Panc1 (cell line): Measurements from ENCODE around the gene ADSS2.

Experiments used
- POLR2AphosphoS5 ChIP-seq: IDR thresholded peaks from 2 replicates; pipeline ENCODE4 v1.6.1; 2012; ENCODE audit warnings: mild to moderate bottlenecking, low read depth, low read length, moderate library complexity
- TF ChIP-seq, protein P1 (sequence below): fragments of 450-650 bp; IDR thresholded peaks from 2 replicates; pipeline ENCODE4 v1.5.1; 2017; ENCODE audit warnings: mild to moderate bottlenecking
- TF ChIP-seq, protein P2 (sequence below), 2 experiments: IDR thresholded peaks; 2 replicates each; pipeline ENCODE4 v1.6.1; 2011 to 2012; ENCODE audit warnings: low read depth in 2 of 2, control low read depth in 1 of 2, low read length in 1 of 2, mild to moderate bottlenecking in 1 of 2, moderate library complexity in 1 of 2; ENCODE audit not compliant: insufficient read depth in 1 of 2

DNA sequence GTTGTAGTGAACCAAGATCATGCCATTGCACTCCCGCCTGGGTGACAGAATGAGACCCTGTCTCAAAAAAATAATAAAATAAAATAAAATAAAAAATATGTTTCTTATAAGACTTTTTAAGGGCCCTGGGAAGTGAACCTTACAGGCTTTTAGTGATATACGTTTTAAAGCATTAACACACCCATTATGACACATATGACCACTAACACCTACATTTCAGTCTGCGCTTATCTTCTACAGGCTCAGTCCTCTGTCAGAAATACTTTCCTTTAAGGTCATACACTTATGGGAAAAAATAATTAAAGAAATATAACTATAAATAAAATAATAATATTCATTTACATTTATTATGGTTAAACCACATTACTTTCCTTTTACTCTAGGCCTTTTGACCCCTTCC is 21.9 kb downstream of the ADSS2 start:
- TF ChIP-seq, protein P1, sequence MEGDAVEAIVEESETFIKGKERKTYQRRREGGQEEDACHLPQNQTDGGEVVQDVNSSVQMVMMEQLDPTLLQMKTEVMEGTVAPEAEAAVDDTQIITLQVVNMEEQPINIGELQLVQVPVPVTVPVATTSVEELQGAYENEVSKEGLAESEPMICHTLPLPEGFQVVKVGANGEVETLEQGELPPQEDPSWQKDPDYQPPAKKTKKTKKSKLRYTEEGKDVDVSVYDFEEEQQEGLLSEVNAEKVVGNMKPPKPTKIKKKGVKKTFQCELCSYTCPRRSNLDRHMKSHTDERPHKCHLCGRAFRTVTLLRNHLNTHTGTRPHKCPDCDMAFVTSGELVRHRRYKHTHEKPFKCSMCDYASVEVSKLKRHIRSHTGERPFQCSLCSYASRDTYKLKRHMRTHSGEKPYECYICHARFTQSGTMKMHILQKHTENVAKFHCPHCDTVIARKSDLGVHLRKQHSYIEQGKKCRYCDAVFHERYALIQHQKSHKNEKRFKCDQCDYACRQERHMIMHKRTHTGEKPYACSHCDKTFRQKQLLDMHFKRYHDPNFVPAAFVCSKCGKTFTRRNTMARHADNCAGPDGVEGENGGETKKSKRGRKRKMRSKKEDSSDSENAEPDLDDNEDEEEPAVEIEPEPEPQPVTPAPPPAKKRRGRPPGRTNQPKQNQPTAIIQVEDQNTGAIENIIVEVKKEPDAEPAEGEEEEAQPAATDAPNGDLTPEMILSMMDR = no peak
- no peak for TF ChIP-seq POLR2AphosphoS5
- TF ChIP-seq, protein P2, sequence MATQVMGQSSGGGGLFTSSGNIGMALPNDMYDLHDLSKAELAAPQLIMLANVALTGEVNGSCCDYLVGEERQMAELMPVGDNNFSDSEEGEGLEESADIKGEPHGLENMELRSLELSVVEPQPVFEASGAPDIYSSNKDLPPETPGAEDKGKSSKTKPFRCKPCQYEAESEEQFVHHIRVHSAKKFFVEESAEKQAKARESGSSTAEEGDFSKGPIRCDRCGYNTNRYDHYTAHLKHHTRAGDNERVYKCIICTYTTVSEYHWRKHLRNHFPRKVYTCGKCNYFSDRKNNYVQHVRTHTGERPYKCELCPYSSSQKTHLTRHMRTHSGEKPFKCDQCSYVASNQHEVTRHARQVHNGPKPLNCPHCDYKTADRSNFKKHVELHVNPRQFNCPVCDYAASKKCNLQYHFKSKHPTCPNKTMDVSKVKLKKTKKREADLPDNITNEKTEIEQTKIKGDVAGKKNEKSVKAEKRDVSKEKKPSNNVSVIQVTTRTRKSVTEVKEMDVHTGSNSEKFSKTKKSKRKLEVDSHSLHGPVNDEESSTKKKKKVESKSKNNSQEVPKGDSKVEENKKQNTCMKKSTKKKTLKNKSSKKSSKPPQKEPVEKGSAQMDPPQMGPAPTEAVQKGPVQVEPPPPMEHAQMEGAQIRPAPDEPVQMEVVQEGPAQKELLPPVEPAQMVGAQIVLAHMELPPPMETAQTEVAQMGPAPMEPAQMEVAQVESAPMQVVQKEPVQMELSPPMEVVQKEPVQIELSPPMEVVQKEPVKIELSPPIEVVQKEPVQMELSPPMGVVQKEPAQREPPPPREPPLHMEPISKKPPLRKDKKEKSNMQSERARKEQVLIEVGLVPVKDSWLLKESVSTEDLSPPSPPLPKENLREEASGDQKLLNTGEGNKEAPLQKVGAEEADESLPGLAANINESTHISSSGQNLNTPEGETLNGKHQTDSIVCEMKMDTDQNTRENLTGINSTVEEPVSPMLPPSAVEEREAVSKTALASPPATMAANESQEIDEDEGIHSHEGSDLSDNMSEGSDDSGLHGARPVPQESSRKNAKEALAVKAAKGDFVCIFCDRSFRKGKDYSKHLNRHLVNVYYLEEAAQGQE (IDR thresholded peaks at IDR 0.05; ENCODE audit: insufficient read depth in 1 of 2, low read depth in 2 of 2, low read length in 1 of 2) = no peak
